HepG2 (cell line): ENCODE data around the gene RNH1. TPM values are rescaled to one million over a fixed set of nuclear protein-coding genes. Genes with fewer than 3 reads are reported as not detected.

Experiments used
- ATAC-seq: fragments of 200-7000 bp; cut with Tn5 transposase; 3 replicates; pipeline ENCODE4 v1.9.1; 2020; ENCODE audit warnings: mild to moderate bottlenecking, moderate library complexity
- BruUV-seq: library from RNA; stranded (reverse); fragments of 400-500 nt; replicated peaks from 2 replicates; lab custom pipeline; 2021; lab: Mats Ljungman, UMichigan
- CTCF ChIA-PET: fragments of 300-600 bp; formaldehyde crosslinking; extraction: SDS; loops from one replicate; lab custom pipeline; 2021; ENCODE audit warnings: low total read pairs, inconsistent platforms, low intra/inter-chr PET ratio; lab: Yijun Ruan, JAX
- POLR2A ChIA-PET: fragments of 350-600 bp; sonication (Branson Sonifier 250); formaldehyde crosslinking; loops from one replicate; lab custom pipeline; 2020; ENCODE audit warnings: antibody characterized with exemption, inconsistent platforms; lab: Yijun Ruan, JAX
- DNase-seq: peaks from one replicate; pipeline ENCODE4 v3.0.0-alpha.2; 2015; ENCODE audit warnings: low spot score
- FAIRE-seq: peaks from 3 replicates; lab custom pipeline; 2011; peaks lifted over from hg19 to GRCh38; lab: Jason Lieb, UNC
- H2AFZ ChIP-seq: one replicate; pipeline ENCODE4 v1.6.1; 2011; ENCODE audit warnings: low read length, inconsistent platforms
- H3K27ac ChIP-seq: fragments of 300-600 bp; 3 replicates; pipeline ENCODE4 v1.8.0; 2011; ENCODE audit warnings: mixed run types, mild to moderate bottlenecking, mixed read lengths, low read length, inconsistent platforms; ENCODE audit not compliant: insufficient read depth; ENCODE audit errors: extremely low read length
- H3K27me3 ChIP-seq, 2 experiments: fragments of 200-600 bp in 1 of 2; 2 replicates in 1 of 2; 3 replicates in 1 of 2; pipeline versions ENCODE4 v1.6.0 to v1.8.0; 2011; ENCODE audit warnings: low read length in 2 of 2, mild to moderate bottlenecking in 2 of 2, moderate library complexity in 2 of 2, inconsistent platforms in 1 of 2; ENCODE audit not compliant: insufficient read depth in 2 of 2, control insufficient read depth in 1 of 2
- H3K36me3 ChIP-seq, 2 experiments: fragments of 200-600 bp in 1 of 2; replicated peaks in 1 of 2; 2 replicates in 1 of 2; 3 replicates in 1 of 2; pipeline versions ENCODE4 v1.5.1 to v1.8.0; 2011; ENCODE audit warnings: low read length in 2 of 2, inconsistent platforms in 1 of 2; ENCODE audit not compliant: insufficient read depth in 2 of 2, control insufficient read depth in 1 of 2
- H3K4me1 ChIP-seq: 2 replicates; pipeline ENCODE4 v1.5.1; 2012; ENCODE audit warnings: low read length, inconsistent platforms; ENCODE audit not compliant: insufficient read depth
- H3K4me2 ChIP-seq: 2 replicates; pipeline ENCODE4 v1.6.0; 2011; ENCODE audit warnings: low read depth, low read length, inconsistent platforms
- H3K4me3 ChIP-seq, 3 experiments: fragments of 200-600 bp in 1 of 3; sonication (generic), shearing (Covaris generic) in 1 of 3; replicated peaks in 1 of 3; 2 replicates each; pipeline ENCODE4 v1.5.1; 2011 to 2016; ENCODE audit warnings: low read length in 3 of 3, inconsistent platforms in 2 of 3, low read depth in 2 of 3, mild to moderate bottlenecking in 2 of 3, control low read depth in 1 of 3, mixed read lengths in 1 of 3; ENCODE audit not compliant: insufficient read depth in 1 of 3
- H3K79me2 ChIP-seq: one replicate; pipeline ENCODE4 v1.6.1; 2011; ENCODE audit warnings: low read length, inconsistent platforms; ENCODE audit not compliant: insufficient read depth
- H3K9ac ChIP-seq: 2 replicates; pipeline ENCODE4 v1.6.0; 2011; ENCODE audit warnings: mild to moderate bottlenecking, low read depth, low read length, inconsistent platforms; ENCODE audit not compliant: insufficient read depth
- H3K9me3 ChIP-seq: 2 replicates; pipeline ENCODE4 v1.5.1; 2012; ENCODE audit warnings: mild to moderate bottlenecking, low read length
- H4K20me1 ChIP-seq: 2 replicates; pipeline ENCODE4 v1.6.0; 2011; ENCODE audit warnings: inconsistent platforms, mild to moderate bottlenecking, low read length, moderate library complexity; ENCODE audit not compliant: insufficient read depth
- AGO2 ChIP-seq: fragments of 200-400 bp; formaldehyde crosslinking; optimal IDR thresholded peaks from 2 replicates; pipeline ENCODE3; 2017; ENCODE audit warnings: mild to moderate bottlenecking, low read depth, low read length, moderate library complexity
- NAIF1 ChIP-seq: sonication (generic); formaldehyde crosslinking; IDR thresholded peaks from 2 replicates; pipeline ENCODE4 v1.5.0; 2020; ENCODE audit warnings: mild to moderate bottlenecking, missing genetic modification reagents, borderline replicate concordance
- POLR2A ChIP-seq, 2 experiments: IDR thresholded peaks; 2 replicates each; pipeline ENCODE4 v1.6.1; 2011; ENCODE audit warnings: low read depth in 2 of 2, low read length in 2 of 2, mild to moderate bottlenecking in 1 of 2, moderate library complexity in 1 of 2; ENCODE audit not compliant: insufficient read depth in 1 of 2
- POLR2G ChIP-seq: fragments of 200-400 bp; formaldehyde crosslinking; IDR thresholded peaks from 2 replicates; pipeline ENCODE4 v1.6.1; 2018; ENCODE audit warnings: mild to moderate bottlenecking, low read depth, low read length, moderate library complexity
- STAT6 ChIP-seq: sonication (generic); formaldehyde crosslinking; IDR thresholded peaks from 2 replicates; pipeline ENCODE4 v1.4.0; 2020; ENCODE audit warnings: missing genetic modification reagents, mild to moderate bottlenecking, borderline replicate concordance
- ZBTB26 ChIP-seq: IDR thresholded peaks from 2 replicates; pipeline ENCODE4 v1.6.1; 2016; ENCODE audit warnings: missing compliant biosample characterization, missing genetic modification reagents, borderline replicate concordance
- WGBS: methylation state at CpG from one replicate; pipeline ENCODE4 v1.1.6; 2017; ENCODE audit warnings: low lambda C conversion rate; 5-methylcytosine and 5-hydroxymethylcytosine counted together
- in situ Hi-C: cut with HindIII; loops from 2 replicates; pipeline ENCODE4 v1.10.0; 2017; ENCODE audit warnings: low pct_unique_long_range_greater_than_20kb; ENCODE audit not compliant: extremely low pct_ligation_motif_present
- intact Hi-C: fragments of 100-400 bp; cut with micrococcal nuclease; formaldehyde crosslinking; loops from one replicate; pipeline ENCODE4 v1.10.0; 2022; ENCODE audit not compliant: unreplicated experiment
- polyA plus RNA-seq, 8 experiments: library from polyadenylated mRNA; depleted of rRNA in 3 of 8; stranded (reverse) in 7 of 8; unstranded in 1 of 8; fragments of >200 nt; fragmentation: Illumina TruSeq in 4 of 8; extraction: Trizol in 4 of 8; gene quantifications; 2 replicates each; pipeline versions ENCODE4 v1.2.1 to v1.2.3, GENCODE V29; 2011 to 2016; ENCODE audit warnings: low read depth in 4 of 8, missing spikeins in 1 of 8, mixed read lengths in 1 of 8; ENCODE audit not compliant: insufficient read depth in 1 of 8
- total RNA-seq, 5 experiments: library from RNA; depleted of rRNA; stranded (reverse); fragments of >200 nt; fragmentation: Illumina TruSeq; extraction: Trizol; gene quantifications; 2 replicates each; pipeline ENCODE4 v1.2.3, GENCODE V29; 2016; ENCODE audit warnings: low read depth in 1 of 5

RNH1 gene
- total and polyA plus RNA-seq, 2 of the 13 experiments (the other 11 are each of a cell fraction or from before 2014, with no cell fraction given), result 36.0 to 74.1 TPM

DNA sequence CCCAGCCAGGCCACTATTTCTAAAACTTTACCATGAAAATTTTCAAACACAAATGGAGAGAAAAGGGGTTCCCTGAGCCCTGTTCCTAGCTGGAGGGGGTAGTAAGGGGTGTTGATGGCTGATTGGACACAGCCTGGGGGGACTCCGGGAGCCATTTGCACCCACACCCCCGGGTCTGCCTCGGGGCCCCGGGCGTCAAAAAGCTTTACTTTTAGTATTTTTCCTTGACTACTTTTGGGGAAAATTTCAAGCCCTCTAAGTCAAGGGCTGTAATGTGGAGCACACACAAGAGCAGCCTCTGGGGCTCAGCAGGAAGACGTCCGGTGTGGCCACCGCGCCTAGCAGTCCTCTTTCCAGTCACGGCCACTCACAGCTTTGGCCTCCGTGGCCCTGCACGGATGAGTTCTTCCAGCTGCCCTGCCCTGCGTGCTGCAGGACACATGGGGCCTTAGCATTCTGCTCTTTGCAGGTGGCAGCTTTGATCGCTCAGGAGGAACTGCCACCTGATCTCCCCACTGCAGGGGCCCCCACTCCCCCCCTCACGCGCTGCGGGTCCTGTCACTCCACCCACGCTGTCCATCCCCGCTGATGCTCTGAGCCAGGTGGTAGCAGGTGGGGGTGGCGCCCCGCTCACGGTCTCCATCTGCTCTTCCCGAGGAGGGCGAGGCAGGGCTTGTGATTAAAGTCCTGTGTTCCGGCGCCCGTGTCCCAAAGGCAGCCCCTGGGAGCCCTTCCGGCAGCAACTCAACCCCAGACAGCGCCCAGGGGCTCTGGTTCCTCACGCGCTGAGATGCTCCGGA, 14.4 kb downstream of the RNH1 start:
- no peak for ATAC-seq
- Histone ChIP-seq H3K27ac (no peak overlapping the region), H3K36me3 (peaks cover 17 to 29% of the 10 kb centered on the region in 2 experiments; a peak in 4 of 5 replicates), H3K9me3 (no peaks in the 10 kb centered on the region), H3K4me2 (no peak overlapping the region), H3K9ac (no peak overlapping the region), H3K4me1 (no peaks in the 10 kb centered on the region), H2AFZ (no peak overlapping the region), H4K20me1 (no peaks in the 10 kb centered on the region), H3K4me3 (no peak overlapping the region), H3K27me3 (no peaks in the 10 kb centered on the region), H3K79me2 (no peaks in the 10 kb centered on the region)
- TF ChIP-seq ZBTB26 (CRISPR knock-in tag), result no peak
- TF ChIP-seq AGO2, result peak; percentile 90
- 0 out of 2 replicates have a peak, but pooled peaks have one; percentile 3 for TF ChIP-seq POLR2G
- TF ChIP-seq NAIF1 (CRISPR knock-in tag), result no peak
- TF ChIP-seq POLR2A (IDR thresholded peaks at IDR 0.05; ENCODE audit: insufficient read depth in 1 of 2, low read depth in 2 of 2, low read length in 2 of 2), result peak in 1 of 2 experiments; percentile 25; a peak in 1 of 4 replicates
- TF ChIP-seq STAT6 (CRISPR knock-in tag), result no peak
- 97% methylated on average over 26 of the region's 32 CpGs for WGBS
- in situ Hi-C loops, result no loop called here
- BruUV-seq, result no TSS peak
- POLR2A ChIA-PET, result no interaction called here
- CTCF ChIA-PET, result no interaction called here
- DNase-seq, result no peak
- FAIRE-seq, result no peak
- intact Hi-C loops, result no loop called here
